ENCODE data around the gene ZNF423.

The ZNF423 gene

DNA sequence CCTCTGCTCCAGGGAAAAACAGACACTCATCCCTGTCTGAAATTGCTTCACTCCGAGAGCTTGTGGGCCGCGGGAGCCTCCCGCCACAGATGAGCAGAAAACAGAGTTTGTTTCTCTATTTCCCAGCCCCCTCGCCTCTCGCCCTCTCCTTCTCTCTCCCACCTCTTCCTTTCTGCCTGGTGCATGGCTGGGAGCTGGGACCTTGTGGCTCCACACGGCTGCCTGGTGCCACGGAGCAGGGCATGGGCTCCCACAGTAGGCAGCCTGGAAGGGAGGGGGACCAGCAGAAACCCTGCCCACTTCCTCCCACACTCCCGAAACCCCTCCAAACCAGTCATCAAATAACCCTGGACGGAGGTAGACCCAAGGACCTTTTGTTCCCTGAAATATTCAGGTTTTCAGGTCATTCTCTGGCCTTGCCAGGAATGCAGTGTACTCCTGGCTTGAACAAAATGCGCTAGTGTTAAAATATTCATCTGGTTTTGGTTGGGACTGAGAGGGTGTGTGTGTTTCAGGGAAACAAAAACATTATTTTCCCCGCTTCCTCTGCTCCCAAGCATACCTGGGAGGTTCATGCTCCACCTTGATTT is 277.4 kb downstream of the ZNF423 start:
- no peaks in the 10 kb centered on the region for H3K36me3 ChIP-seq (ENCODE audit: control insufficient read depth, insufficient read depth, low read length)
- H3K4me3 ChIP-seq (replicated peaks; ENCODE audit: low read depth, low read length), result no peak overlapping the region
- H3K27me3 ChIP-seq (replicated peaks; ENCODE audit: control insufficient read depth, insufficient read depth, low read length), result no peaks in the 10 kb centered on the region
- DNase-seq (ENCODE audit: extremely low read depth, insufficient read length), result no peak
- TF ChIP-seq, protein P1, sequence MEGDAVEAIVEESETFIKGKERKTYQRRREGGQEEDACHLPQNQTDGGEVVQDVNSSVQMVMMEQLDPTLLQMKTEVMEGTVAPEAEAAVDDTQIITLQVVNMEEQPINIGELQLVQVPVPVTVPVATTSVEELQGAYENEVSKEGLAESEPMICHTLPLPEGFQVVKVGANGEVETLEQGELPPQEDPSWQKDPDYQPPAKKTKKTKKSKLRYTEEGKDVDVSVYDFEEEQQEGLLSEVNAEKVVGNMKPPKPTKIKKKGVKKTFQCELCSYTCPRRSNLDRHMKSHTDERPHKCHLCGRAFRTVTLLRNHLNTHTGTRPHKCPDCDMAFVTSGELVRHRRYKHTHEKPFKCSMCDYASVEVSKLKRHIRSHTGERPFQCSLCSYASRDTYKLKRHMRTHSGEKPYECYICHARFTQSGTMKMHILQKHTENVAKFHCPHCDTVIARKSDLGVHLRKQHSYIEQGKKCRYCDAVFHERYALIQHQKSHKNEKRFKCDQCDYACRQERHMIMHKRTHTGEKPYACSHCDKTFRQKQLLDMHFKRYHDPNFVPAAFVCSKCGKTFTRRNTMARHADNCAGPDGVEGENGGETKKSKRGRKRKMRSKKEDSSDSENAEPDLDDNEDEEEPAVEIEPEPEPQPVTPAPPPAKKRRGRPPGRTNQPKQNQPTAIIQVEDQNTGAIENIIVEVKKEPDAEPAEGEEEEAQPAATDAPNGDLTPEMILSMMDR (IDR thresholded peaks at IDR 0.05; ENCODE audit: insufficient read depth, low read length, poor library complexity, severe bottlenecking), result no peak

- Histone ChIP-seq H3K27me3 (replicated peaks; ENCODE audit: control insufficient read depth, insufficient read depth, low read length) (no peaks in the 10 kb centered on the region), H3K36me3 (ENCODE audit: control insufficient read depth, insufficient read depth, low read length) (no peaks in the 10 kb centered on the region), H3K4me3 (replicated peaks; ENCODE audit: low read depth, low read length) (no peak overlapping the region)
- TF ChIP-seq, protein P1 (IDR thresholded peaks at IDR 0.05; ENCODE audit: insufficient read depth, low read length, poor library complexity, severe bottlenecking), result no peak
- DNase-seq (ENCODE audit: extremely low read depth, insufficient read length), result no peak
Measured at GRCh38 chr16:49578018-49578417, 277.9 kb downstream of the ZNF423 start.

DNA sequence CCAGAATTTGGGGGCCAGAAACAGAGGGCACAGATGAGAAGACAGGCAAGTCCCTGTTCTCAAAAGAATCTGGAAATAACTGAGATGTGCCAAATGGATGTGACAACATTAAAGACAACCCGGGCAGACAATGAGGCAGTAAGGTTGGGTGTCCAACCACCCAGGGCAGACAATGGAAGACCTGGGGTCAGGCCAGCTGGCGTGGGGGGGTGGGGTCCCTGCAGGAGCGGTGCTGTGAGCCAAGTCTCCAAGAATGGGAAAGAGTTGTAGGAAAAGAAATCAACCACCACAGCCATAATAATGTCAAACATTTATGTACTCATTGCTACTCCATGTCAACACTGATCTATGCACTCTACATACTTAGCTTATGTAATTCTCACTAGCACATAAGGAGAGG is 279.0 kb downstream of the ZNF423 start:
- DNase-seq (ENCODE audit: extremely low read depth, insufficient read length), result no peak
- Histone ChIP-seq H3K4me3 (replicated peaks; ENCODE audit: low read depth, low read length) (no peak overlapping the region), H3K27me3 (replicated peaks; ENCODE audit: control insufficient read depth, insufficient read depth, low read length) (no peaks in the 10 kb centered on the region), H3K36me3 (ENCODE audit: control insufficient read depth, insufficient read depth, low read length) (no peaks in the 10 kb centered on the region)
- TF ChIP-seq, protein P1 (IDR thresholded peaks at IDR 0.05; ENCODE audit: insufficient read depth, low read length, poor library complexity, severe bottlenecking), result no peak

- Histone ChIP-seq H3K36me3 (ENCODE audit: control insufficient read depth, insufficient read depth, low read length) (no peaks in the 10 kb centered on the region), H3K27me3 (replicated peaks; ENCODE audit: control insufficient read depth, insufficient read depth, low read length) (no peaks in the 10 kb centered on the region), H3K4me3 (replicated peaks; ENCODE audit: low read depth, low read length) (no peak overlapping the region)
- DNase-seq (ENCODE audit: extremely low read depth, insufficient read length), result no peak
- TF ChIP-seq, protein P1 (IDR thresholded peaks at IDR 0.05; ENCODE audit: insufficient read depth, low read length, poor library complexity, severe bottlenecking), result no peak
Measured at GRCh38 chr16:49576173-49576494, 279.8 kb downstream of the ZNF423 start.

- DNase-seq (ENCODE audit: extremely low read depth, insufficient read length), result peak; percentile 73
Measured at GRCh38 chr16:49575346-49576172, 280.4 kb downstream of the ZNF423 start.

More at GRCh38 chr16:49575346-49576172, 280.4 kb downstream of the ZNF423 start:
- no peaks in the 10 kb centered on the region for H3K36me3 ChIP-seq (ENCODE audit: control insufficient read depth, insufficient read depth, low read length)
- no peak overlapping the region for H3K4me3 ChIP-seq (replicated peaks; ENCODE audit: low read depth, low read length)
- no peaks in the 10 kb centered on the region for H3K27me3 ChIP-seq (replicated peaks; ENCODE audit: control insufficient read depth, insufficient read depth, low read length)
- TF ChIP-seq, protein P1 (IDR thresholded peaks at IDR 0.05; ENCODE audit: insufficient read depth, low read length, poor library complexity, severe bottlenecking), result no peak
